ENCODE measurements around the gene GTPBP6.

- TF ChIP-seq CTCF (IDR thresholded peaks at IDR 0.05) (no peak), POLR2A (IDR thresholded peaks at IDR 0.05) (no peak)
Measured at GRCh38 chrX:341541-342101, 23.0 kb upstream of the GTPBP6 start.

All from uterus (tissue), 2 donors.